HepG2 (cell line): ENCODE results near the gene DEFB131B. TPM values are rescaled to one million over a fixed set of nuclear protein-coding genes. Genes with fewer than 3 reads are reported as not detected.
A peak's percentile ranks its signal among the peaks of the same experiment; 100 is the strongest.

ENCODE experiments used
- CREBL2 ChIP-seq: sonication (generic); formaldehyde crosslinking; IDR thresholded peaks from 2 replicates; pipeline ENCODE4 v1.8.1; 2023; ENCODE audit warnings: missing genetic modification reagents, mild to moderate bottlenecking, borderline replicate concordance
- FOXA3 ChIP-seq: IDR thresholded peaks from 2 replicates; pipeline ENCODE4 v1.6.1; 2016; ENCODE audit warnings: missing genetic modification reagents, missing compliant biosample characterization
- GPN1 ChIP-seq: sonication (generic); formaldehyde crosslinking; IDR thresholded peaks from 2 replicates; pipeline ENCODE4 v1.5.1; 2020; ENCODE audit warnings: missing genetic modification reagents, borderline replicate concordance
- HOXA5 ChIP-seq: sonication (generic); formaldehyde crosslinking; IDR thresholded peaks from 2 replicates; pipeline ENCODE4 v1.4.0; 2020; ENCODE audit warnings: missing genetic modification reagents
- MAFG ChIP-seq: sonication (generic); formaldehyde crosslinking; IDR thresholded peaks from 2 replicates; pipeline ENCODE4 v1.5.1; 2020; ENCODE audit warnings: mild to moderate bottlenecking, missing genetic modification reagents
- MLX ChIP-seq: IDR thresholded peaks from 2 replicates; pipeline ENCODE4 v1.6.1; 2016
- MYNN ChIP-seq: sonication (generic); formaldehyde crosslinking; IDR thresholded peaks from 2 replicates; pipeline ENCODE4 v1.4.0; 2020; ENCODE audit warnings: mild to moderate bottlenecking, low read depth, missing genetic modification reagents
- PHF21A ChIP-seq: sonication (generic); formaldehyde crosslinking; IDR thresholded peaks from 2 replicates; pipeline ENCODE4 v1.5.0; 2020; ENCODE audit warnings: mild to moderate bottlenecking, missing genetic modification reagents
- PRDM15 ChIP-seq: sonication (generic); formaldehyde crosslinking; IDR thresholded peaks from 2 replicates; pipeline ENCODE4 v1.4.0; 2020; ENCODE audit warnings: missing genetic modification reagents
- SYNCRIP ChIP-seq: fragments of 200-400 bp; formaldehyde crosslinking; IDR thresholded peaks from 2 replicates; pipeline ENCODE4 v1.6.1; 2018; ENCODE audit warnings: mild to moderate bottlenecking, low read depth, low read length; ENCODE audit not compliant: insufficient read depth
- TFE3 ChIP-seq: IDR thresholded peaks from 2 replicates; pipeline ENCODE4 v1.6.1; 2016
- ZBTB34 ChIP-seq: sonication (generic); formaldehyde crosslinking; IDR thresholded peaks from 2 replicates; pipeline ENCODE4 v1.8.0; 2022; ENCODE audit warnings: mild to moderate bottlenecking, missing genetic modification reagents
- ZNF274 ChIP-seq: sonication (generic); formaldehyde crosslinking; IDR thresholded peaks from 2 replicates; pipeline ENCODE4 v1.5.1; 2020; ENCODE audit warnings: mild to moderate bottlenecking, missing genetic modification reagents
- ZNF501 ChIP-seq: sonication (generic); formaldehyde crosslinking; IDR thresholded peaks from 2 replicates; pipeline ENCODE4 v1.5.1; 2020; ENCODE audit warnings: mild to moderate bottlenecking, moderate library complexity, missing genetic modification reagents
- ZNF513 ChIP-seq: sonication (generic); formaldehyde crosslinking; conservative IDR thresholded peaks from 2 replicates; pipeline ENCODE4 v1.5.0; 2020; ENCODE audit warnings: missing genetic modification reagents
- ZNF558 ChIP-seq: sonication (generic); formaldehyde crosslinking; IDR thresholded peaks from 2 replicates; pipeline ENCODE4 v1.9.0; 2022; ENCODE audit warnings: mild to moderate bottlenecking, missing genetic modification reagents, borderline replicate concordance
- ZNF567 ChIP-seq: sonication (generic); formaldehyde crosslinking; IDR thresholded peaks from 2 replicates; pipeline ENCODE4 v1.8.1; 2023; ENCODE audit warnings: mild to moderate bottlenecking, missing genetic modification reagents, borderline replicate concordance
- ZNF652 ChIP-seq: IDR thresholded peaks from 2 replicates; pipeline ENCODE4 v1.6.1; 2016; ENCODE audit warnings: low read depth, borderline replicate concordance
- ZNF746 ChIP-seq: sonication (generic); formaldehyde crosslinking; IDR thresholded peaks from 2 replicates; pipeline ENCODE4 v1.8.0; 2022; ENCODE audit warnings: mild to moderate bottlenecking, missing genetic modification reagents
- ZNF749 ChIP-seq: sonication (generic); formaldehyde crosslinking; IDR thresholded peaks from 2 replicates; pipeline ENCODE4 v1.8.0; 2022; ENCODE audit warnings: mild to moderate bottlenecking, missing genetic modification reagents, moderate library complexity, borderline replicate concordance
- ZNF781 ChIP-seq: sonication (generic); formaldehyde crosslinking; IDR thresholded peaks from 2 replicates; pipeline ENCODE4 v1.5.1; 2020; ENCODE audit warnings: borderline replicate concordance, mild to moderate bottlenecking, missing genetic modification reagents; ENCODE audit errors: not compliant biosample characterization
- polyA plus RNA-seq, 8 experiments: library from polyadenylated mRNA; depleted of rRNA in 3 of 8; stranded (reverse) in 7 of 8; unstranded in 1 of 8; fragments of >200 nt; fragmentation: Illumina TruSeq in 4 of 8; extraction: Trizol in 4 of 8; gene quantifications; 2 replicates each; pipeline versions ENCODE4 v1.2.1 to v1.2.3, GENCODE V29; 2011 to 2016; ENCODE audit warnings: low read depth in 4 of 8, missing spikeins in 1 of 8, mixed read lengths in 1 of 8; ENCODE audit not compliant: insufficient read depth in 1 of 8
- total RNA-seq, 5 experiments: library from RNA; depleted of rRNA; stranded (reverse); fragments of >200 nt; fragmentation: Illumina TruSeq; extraction: Trizol; gene quantifications; 2 replicates each; pipeline ENCODE4 v1.2.3, GENCODE V29; 2016; ENCODE audit warnings: low read depth in 1 of 5

DEFB131B gene
- total and polyA plus RNA-seq, 2 of the 13 experiments (the other 11 are each of a cell fraction or from before 2014, with no cell fraction given) = not detected

GRCh38 chr11:71928737-71929443, 50.6 kb downstream of the DEFB131B start, which contains the start of gene RNF121 (continued):
- no peak for TF ChIP-seq MAFG (CRISPR knock-in tag)
- no peak for TF ChIP-seq ZBTB34 (CRISPR knock-in tag)
- peak; percentile 78 for TF ChIP-seq HOXA5 (CRISPR knock-in tag)
- TF ChIP-seq PRDM15 = no peak
- peak; percentile 46 for TF ChIP-seq FOXA3 (CRISPR knock-in tag)
- no peak for TF ChIP-seq GPN1 (CRISPR knock-in tag)
- TF ChIP-seq MYNN (CRISPR knock-in tag) = no peak
- TF ChIP-seq ZNF558 (CRISPR knock-in tag) = no peak
- no peak for TF ChIP-seq ZNF274
- TF ChIP-seq ZNF652 (CRISPR knock-in tag) = no peak
- TF ChIP-seq ZNF501 (CRISPR knock-in tag) = no peak
- no peak for TF ChIP-seq TFE3 (CRISPR knock-in tag)
- no peak for TF ChIP-seq MLX (CRISPR knock-in tag)
- TF ChIP-seq CREBL2 = no peak; the same call in 1 of the 2 replicates
- no peak for TF ChIP-seq ZNF781
- no peak for TF ChIP-seq ZNF567 (CRISPR knock-in tag)
- TF ChIP-seq ZNF749 = no peak; the same call in 1 of the 2 replicates
- no peak for TF ChIP-seq ZNF746
- no peak for TF ChIP-seq ZNF513 (CRISPR knock-in tag)
- no peak for TF ChIP-seq PHF21A (CRISPR knock-in tag)
- TF ChIP-seq SYNCRIP = no peak
